Measurements from ENCODE around the gene ST7L.

DNA sequence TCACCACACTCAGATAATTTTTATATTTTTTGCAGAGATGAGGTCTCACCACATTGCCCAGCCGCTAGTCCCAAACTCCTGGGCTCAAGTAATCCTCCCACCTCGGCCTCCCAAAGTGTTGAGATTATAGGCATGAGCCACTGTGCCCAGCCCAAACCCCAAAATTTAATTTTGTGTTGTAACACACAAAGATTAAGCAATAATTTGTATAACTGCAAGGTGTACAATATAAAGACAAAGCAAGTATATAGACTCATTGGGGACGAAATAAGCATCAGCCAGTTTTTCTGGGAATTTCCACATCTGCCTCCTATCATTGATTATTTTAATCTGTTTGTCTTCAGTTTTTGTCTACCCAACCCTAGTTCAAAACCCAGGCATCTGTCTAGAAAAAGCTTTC, 42.7 kb downstream of the ST7L start:
- TF ChIP-seq, protein P1, sequence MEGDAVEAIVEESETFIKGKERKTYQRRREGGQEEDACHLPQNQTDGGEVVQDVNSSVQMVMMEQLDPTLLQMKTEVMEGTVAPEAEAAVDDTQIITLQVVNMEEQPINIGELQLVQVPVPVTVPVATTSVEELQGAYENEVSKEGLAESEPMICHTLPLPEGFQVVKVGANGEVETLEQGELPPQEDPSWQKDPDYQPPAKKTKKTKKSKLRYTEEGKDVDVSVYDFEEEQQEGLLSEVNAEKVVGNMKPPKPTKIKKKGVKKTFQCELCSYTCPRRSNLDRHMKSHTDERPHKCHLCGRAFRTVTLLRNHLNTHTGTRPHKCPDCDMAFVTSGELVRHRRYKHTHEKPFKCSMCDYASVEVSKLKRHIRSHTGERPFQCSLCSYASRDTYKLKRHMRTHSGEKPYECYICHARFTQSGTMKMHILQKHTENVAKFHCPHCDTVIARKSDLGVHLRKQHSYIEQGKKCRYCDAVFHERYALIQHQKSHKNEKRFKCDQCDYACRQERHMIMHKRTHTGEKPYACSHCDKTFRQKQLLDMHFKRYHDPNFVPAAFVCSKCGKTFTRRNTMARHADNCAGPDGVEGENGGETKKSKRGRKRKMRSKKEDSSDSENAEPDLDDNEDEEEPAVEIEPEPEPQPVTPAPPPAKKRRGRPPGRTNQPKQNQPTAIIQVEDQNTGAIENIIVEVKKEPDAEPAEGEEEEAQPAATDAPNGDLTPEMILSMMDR (IDR thresholded peaks at IDR 0.05) = no peak
- no peak for TF ChIP-seq POLR2AphosphoS5 (IDR thresholded peaks at IDR 0.05; ENCODE audit: insufficient read depth in 1 of 2, low read depth in 1 of 2)
